ENCODE measurements around the gene UTP3. TPM values are rescaled to one million over a fixed set of nuclear protein-coding genes. Genes with fewer than 3 reads are reported as not detected.
"Not testable (repeated sequence)": the region's sequence is repeated elsewhere in the genome, so short reads cannot be mapped to it uniquely, and the experiment has no call there.

Gene UTP3
- 10 to 100 TPM; 36.0 to 37.8 TPM for total RNA-seq
- 26.7 TPM for polyA plus RNA-seq (2013, experiment 1 of 2)
- 28.2 TPM for polyA plus RNA-seq (2013, experiment 2 of 2)
- long read RNA-seq, experiment 1, transcript UTP3-201 (1 exons, 2,073 nt), result major isoform, 30 of 30 reads
- long read RNA-seq, experiment 1, partial matches to known transcripts, result 0 of 30 reads
- long read RNA-seq, experiment 1, other reads (novel, unspliced or antisense), result 0 of 30 reads
- long read RNA-seq, experiment 2, transcript UTP3-201 (1 exons, 2,073 nt), result major isoform, 36 of 36 reads
- long read RNA-seq, experiment 2, partial matches to known transcripts, result 0 of 36 reads
- long read RNA-seq, experiment 2, other reads (novel, unspliced or antisense), result 0 of 36 reads
- long read RNA-seq, experiment 3, transcript UTP3-201 (1 exons, 2,073 nt), result major isoform, 23 of 23 reads
- long read RNA-seq, experiment 3, partial matches to known transcripts, result 0 of 23 reads
- long read RNA-seq, experiment 3, other reads (novel, unspliced or antisense), result 0 of 23 reads
- long read RNA-seq, experiment 4, transcript UTP3-201 (1 exons, 2,073 nt), result major isoform, 39 of 39 reads
- long read RNA-seq, experiment 4, partial matches to known transcripts, result 0 of 39 reads
- long read RNA-seq, experiment 4, other reads (novel, unspliced or antisense), result 0 of 39 reads

- Mint-ChIP-seq H3K36me3 (ENCODE audit: low read depth) (peaks cover 17% of the 10 kb centered on the region), H3K27ac (peak within 1 kb of the TSS; percentile 99), H3K4me1 (peaks cover 22% of the 10 kb centered on the region), H3K27me3 (ENCODE audit: insufficient read depth) (peaks cover 7% of the 10 kb centered on the region), H3K9me3 (no peaks in the 10 kb centered on the region), H3K4me3 (peak within 1 kb of the TSS; percentile 98)
- peak within 1 kb of the TSS; percentile 91 for H3K27ac ChIP-seq (ENCODE audit: low read depth, low read length)
- DNase-seq, result peak; percentile 98
- H3K9me3 ChIP-seq (ENCODE audit: control insufficient read depth, low read length), result no peaks in the 10 kb centered on the region
- no peaks in the 10 kb centered on the region for H3K27me3 ChIP-seq (ENCODE audit: control insufficient read depth, insufficient read depth, low read length, poor library complexity, severe bottlenecking)
- 0 to 1% methylated on average over 48 to 70 of the region's 70 CpGs for WGBS, 2 experiments (ENCODE audit: insufficient coverage in 1 of 2, insufficient read length in 1 of 2)
- TF ChIP-seq CTCF (conservative IDR thresholded peaks at IDR 0.05), result peak; percentile 99
- H3K4me3 ChIP-seq (ENCODE audit: low read length), result peak within 1 kb of the TSS; percentile 98
- peaks cover 17% of the 10 kb centered on the region for H3K36me3 ChIP-seq (ENCODE audit: control insufficient read depth, insufficient read depth, low read length)
- peak within 1 kb of the TSS; percentile 82 for H3K9ac ChIP-seq (ENCODE audit: extremely low read depth, low read length, poor library complexity, severe bottlenecking)
- no peaks in the 10 kb centered on the region for H3K4me1 ChIP-seq (ENCODE audit: control insufficient read depth, insufficient read depth, low read length)
Measured at GRCh38 chr4:70687821-70688794, at the start of gene UTP3. TSS of gene UTP3 (plus strand) at chr4:70688532. CDS start at chr4:70688678, 146 bp downstream.

GRCh38 chr4:70640192-70640591, 48.1 kb upstream of the UTP3 start:
- Mint-ChIP-seq H3K27me3 (ENCODE audit: insufficient read depth) (no peaks in the 10 kb centered on the region), H3K36me3 (ENCODE audit: low read depth) (no peaks in the 10 kb centered on the region), H3K9me3 (peaks cover 3% of the 10 kb centered on the region), H3K27ac (no peak overlapping the region), H3K4me3 (no peak overlapping the region), H3K4me1 (no peaks in the 10 kb centered on the region)
- Histone ChIP-seq H3K36me3 (ENCODE audit: control insufficient read depth, insufficient read depth, low read length) (no peaks in the 10 kb centered on the region), H3K9me3 (ENCODE audit: control insufficient read depth, low read length) (no peaks in the 10 kb centered on the region), H3K4me1 (ENCODE audit: control insufficient read depth, insufficient read depth, low read length) (no peaks in the 10 kb centered on the region), H3K4me3 (ENCODE audit: low read length) (no peak overlapping the region), H3K9ac (ENCODE audit: extremely low read depth, low read length, poor library complexity, severe bottlenecking) (no peak overlapping the region), H3K27ac (ENCODE audit: low read depth, low read length) (no peak overlapping the region), H3K27me3 (ENCODE audit: control insufficient read depth, insufficient read depth, low read length, poor library complexity, severe bottlenecking) (no peaks in the 10 kb centered on the region)
- WGBS, 2 experiments (ENCODE audit: insufficient coverage in 1 of 2, insufficient read length in 1 of 2), result 90 to 100% methylated on average over 1 to 2 of the region's 2 CpGs
- TF ChIP-seq CTCF (conservative IDR thresholded peaks at IDR 0.05), result no peak
- DNase-seq, result no peak

- H3K9me3 Mint-ChIP-seq; H3K36me3 Mint-ChIP-seq (ENCODE audit: low read depth); DNase-seq; H3K36me3 ChIP-seq (ENCODE audit: control insufficient read depth, insufficient read depth, low read length); H3K27me3 ChIP-seq (ENCODE audit: control insufficient read depth, insufficient read depth, low read length, poor library complexity, severe bottlenecking); H3K4me1 ChIP-seq (ENCODE audit: control insufficient read depth, insufficient read depth, low read length); H3K4me1 Mint-ChIP-seq; H3K27ac Mint-ChIP-seq; H3K27me3 Mint-ChIP-seq (ENCODE audit: insufficient read depth); H3K9me3 ChIP-seq (ENCODE audit: control insufficient read depth, low read length); H3K4me3 Mint-ChIP-seq; H3K4me3 ChIP-seq (ENCODE audit: low read length); H3K9ac ChIP-seq (ENCODE audit: extremely low read depth, low read length, poor library complexity, severe bottlenecking); H3K27ac ChIP-seq (ENCODE audit: low read depth, low read length): not testable (repeated sequence)
- WGBS, 2 experiments (ENCODE audit: insufficient coverage in 1 of 2, insufficient read length in 1 of 2), result 83 to 95% methylated on average over 1 to 4 of the region's 4 CpGs
Measured at GRCh38 chr4:70650741-70651140, 37.6 kb upstream of the UTP3 start.

All from endodermal cell (in vitro differentiated cells).